GM18502 (cell line): Measurements from ENCODE around the gene PI4KA.
"Not testable (repeated sequence)": the region's sequence is repeated elsewhere in the genome, so short reads cannot be mapped to it uniquely, and the experiment has no call there.

Source experiments
- ATAC-seq: cut with Tn5 transposase; IDR thresholded peaks from one replicate; pipeline ENCODE4 v1.9.1; 2021; ENCODE audit warnings: mild to moderate bottlenecking; ENCODE audit not compliant: unreplicated experiment, poor library complexity

The PI4KA gene

GRCh38 chr22:20673295-20674195 is 185.1 kb downstream of the PI4KA start:
- ATAC-seq: no peak

GRCh38 chr22:20672732-20673131 is 185.9 kb downstream of the PI4KA start:
- no peak for ATAC-seq

- no peak for ATAC-seq
Measured at GRCh38 chr22:20672082-20672424, 186.6 kb downstream of the PI4KA start.

- ATAC-seq: no peak
Measured at GRCh38 chr22:20671409-20672081, 187.1 kb downstream of the PI4KA start.

GRCh38 chr22:20670457-20671261 is 188.0 kb downstream of the PI4KA start:
- ATAC-seq: not testable (repeated sequence)

GRCh38 chr22:20669884-20670283 is 188.7 kb downstream of the PI4KA start:
- ATAC-seq: not testable (repeated sequence)

- ATAC-seq: not testable (repeated sequence)
Measured at GRCh38 chr22:20669471-20669870, 189.1 kb downstream of the PI4KA start.

DNA sequence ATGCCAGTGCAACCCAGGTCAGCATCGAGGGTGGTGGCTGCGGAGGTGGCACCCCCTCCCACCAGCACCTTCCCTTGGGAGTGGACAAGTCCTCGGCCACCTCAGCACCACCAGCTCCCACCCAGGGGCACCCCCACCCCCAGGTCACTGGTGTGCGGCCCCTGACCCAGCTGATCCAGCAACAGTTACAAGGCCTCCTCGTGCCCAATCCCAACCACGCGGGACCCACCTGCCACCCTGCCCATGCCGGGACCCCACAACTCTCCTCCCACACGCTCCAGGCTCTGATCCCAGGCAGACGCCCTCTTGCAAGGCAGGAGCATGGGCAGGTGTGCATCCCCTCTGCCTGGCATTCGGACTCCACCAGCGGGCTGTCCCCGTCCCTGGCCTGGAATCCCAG is 189.8 kb downstream of the PI4KA start:
- not testable (repeated sequence) for ATAC-seq

DNA sequence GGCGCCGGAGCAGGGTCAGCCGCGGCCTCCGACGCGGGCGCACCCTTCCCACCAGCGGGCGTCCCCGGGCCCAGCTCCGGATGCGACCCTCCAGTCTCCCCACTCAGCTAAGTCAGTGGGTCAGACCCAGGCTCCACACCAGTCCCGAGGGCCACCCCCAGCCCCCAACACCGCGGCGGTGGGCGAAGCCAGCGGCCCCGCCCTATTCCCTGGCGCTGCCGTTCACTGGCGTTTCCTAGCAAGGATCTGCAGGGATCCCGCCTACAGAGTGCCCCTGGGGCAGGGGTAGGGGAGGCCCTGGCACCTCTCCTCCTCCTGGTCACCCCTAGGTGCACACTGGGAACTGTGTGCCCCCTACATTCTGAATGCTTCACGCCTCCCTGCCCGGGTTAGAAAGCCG is 190.4 kb downstream of the PI4KA start:
- ATAC-seq: not testable (repeated sequence)

DNA sequence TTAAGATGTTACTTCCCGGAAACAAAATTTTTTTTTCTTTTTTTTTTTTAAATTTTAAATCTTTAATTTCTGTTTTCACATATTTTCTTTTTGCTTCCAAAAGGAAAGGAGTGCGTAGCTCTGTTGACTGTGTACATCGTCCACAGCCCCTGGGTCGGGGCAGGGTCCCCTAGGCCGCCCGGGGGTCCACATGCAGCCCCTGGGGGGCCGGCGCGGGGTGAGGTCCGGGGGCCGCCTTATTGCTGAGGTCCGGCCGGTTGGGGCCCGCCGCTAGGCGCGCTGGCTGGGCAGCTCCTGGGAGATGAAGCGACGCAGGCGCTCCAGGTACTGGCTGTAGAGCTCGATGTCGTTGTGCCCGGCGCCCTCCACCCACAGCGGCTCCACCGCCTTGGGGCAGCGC is 191.1 kb downstream of the PI4KA start:
- ATAC-seq: not testable (repeated sequence)

DNA sequence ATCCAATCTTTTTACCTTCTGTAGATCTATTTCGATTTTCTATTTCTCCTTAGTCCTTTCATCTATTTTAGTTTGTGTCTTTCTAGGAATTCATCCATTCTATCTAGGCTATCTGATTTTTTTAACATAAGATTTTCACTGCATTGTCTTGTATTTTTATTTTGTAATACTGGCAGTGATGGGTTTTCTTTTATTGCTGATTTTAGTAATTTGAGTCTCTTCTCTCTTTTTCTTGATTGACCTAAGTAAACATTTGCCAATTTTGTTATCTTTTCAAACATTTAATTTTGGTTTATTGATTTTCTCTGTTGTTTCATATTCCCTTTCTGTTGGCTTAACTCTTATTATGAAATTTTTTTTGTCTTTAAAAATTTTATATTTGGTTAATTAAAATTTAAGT is 192.1 kb downstream of the PI4KA start:
- ATAC-seq: no peak

- no peak for ATAC-seq
Measured at GRCh38 chr22:20664594-20664959, 194.0 kb downstream of the PI4KA start.

GRCh38 chr22:20663941-20664593 is 194.5 kb downstream of the PI4KA start:
- ATAC-seq: no peak

DNA sequence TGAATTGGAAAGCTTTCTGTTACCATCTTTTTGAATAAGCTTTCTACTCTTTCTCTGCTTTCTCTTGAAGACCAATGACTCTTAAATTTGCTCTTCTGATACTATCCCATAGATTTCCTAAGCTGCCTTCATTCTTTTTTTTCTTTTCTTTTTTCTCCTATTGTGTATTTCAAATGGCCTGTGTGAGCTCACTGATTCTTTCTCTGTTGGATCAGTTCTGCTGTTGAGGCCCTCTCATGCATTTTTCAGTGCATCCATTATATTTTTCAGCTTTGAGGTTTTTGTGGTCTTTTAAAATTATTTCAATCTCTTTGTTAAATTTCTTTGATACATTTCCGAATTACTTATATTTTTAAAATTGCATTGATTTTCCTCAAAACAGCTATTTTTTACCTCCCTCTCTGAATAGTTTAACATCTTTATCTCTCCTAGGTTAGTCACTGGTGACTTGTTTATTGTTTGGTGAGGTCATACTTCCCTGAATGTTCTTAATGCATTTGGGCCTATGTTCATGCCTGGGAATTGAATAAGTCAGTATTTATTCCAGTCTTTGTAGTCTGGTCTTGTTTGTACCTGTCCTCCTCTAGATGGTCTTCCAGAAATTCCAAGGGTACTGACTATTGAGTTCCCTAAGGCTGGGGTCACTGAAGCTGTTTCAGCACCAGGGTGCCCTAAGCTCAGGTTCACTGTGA is 195.3 kb downstream of the PI4KA start:
- no peak for ATAC-seq

DNA sequence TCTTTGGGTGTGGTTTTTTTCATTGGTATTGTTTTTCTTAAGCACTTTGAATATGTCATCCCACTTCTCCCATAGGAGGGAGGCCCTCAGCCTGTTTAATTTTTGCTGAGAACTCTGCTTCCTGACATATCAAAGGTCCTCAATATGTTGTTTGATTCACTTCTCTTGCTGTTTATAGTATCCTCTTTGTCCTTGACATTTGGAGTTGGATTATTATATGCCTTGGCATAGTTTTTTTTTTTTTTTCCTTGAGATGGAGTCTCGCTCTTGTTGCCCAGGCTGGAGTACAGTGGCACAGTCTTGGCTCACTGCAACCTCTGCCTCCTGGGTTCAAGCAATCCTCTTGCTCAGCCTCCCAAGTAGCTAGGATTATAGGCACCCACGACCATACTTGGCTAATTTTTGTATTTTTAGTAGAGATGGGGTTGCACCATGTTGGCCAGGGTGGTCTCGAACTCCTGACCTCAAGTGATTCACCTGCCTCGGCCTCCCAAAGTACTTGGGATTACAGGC is 196.0 kb downstream of the PI4KA start:
- not testable (repeated sequence) for ATAC-seq

- ATAC-seq: no peak
Measured at GRCh38 chr22:20661473-20661872, 197.1 kb downstream of the PI4KA start.

DNA sequence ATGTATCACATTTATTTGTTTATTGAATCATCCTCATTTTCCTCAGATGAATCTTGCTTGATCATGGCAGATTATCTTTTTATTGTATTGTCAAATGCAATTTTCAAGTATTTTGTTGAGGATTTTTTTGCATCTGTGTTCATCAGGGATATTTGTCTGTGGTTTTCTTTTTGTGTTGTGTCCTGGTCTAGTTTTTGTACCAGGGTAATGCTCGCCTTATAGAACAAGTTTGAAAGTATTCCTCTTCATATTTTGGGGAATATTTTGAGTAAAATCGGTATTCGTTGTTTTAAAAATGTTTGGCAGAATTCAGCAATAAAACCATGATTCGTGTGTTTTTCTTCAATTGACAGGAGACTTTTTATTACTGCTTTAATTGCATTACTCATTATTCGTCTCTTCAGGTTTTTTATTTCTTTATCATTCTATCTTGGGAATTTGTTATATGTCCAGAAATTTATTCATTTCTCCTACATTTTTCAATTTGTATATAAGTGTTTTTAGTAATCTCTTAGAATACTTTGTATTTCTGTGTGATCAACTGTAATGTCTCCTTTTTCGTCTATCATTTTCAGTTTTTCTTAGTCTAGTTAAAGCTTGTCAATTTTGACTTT is 198.1 kb downstream of the PI4KA start:
- no peak for ATAC-seq

DNA sequence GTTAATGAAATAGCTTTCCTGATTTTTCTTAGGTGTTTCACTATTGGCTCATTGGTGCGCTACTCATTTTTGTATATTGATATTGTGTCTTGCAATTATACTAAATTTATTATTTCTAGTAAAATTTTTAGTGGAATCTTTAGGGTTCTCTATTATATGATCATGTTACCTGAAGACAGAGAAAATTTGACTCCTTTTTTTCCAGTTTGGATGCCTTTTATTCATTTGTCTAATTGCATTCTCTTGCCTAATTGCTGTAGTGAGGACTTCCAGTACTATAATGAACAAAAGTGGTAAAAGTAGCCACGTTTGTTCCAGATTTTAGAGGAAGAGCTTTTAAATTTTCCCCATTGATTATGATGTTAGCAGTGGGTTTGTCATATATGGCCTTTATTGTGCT is 198.7 kb downstream of the PI4KA start:
- ATAC-seq: no peak

- ATAC-seq: no peak
Measured at GRCh38 chr22:20659258-20659657, 199.4 kb downstream of the PI4KA start.
